Naive thymus-derived CD4-positive, alpha-beta T cell (primary cell): Measurements from ENCODE around the gene EED. TPM values are rescaled to one million over a fixed set of nuclear protein-coding genes. Genes with fewer than 3 reads are reported as not detected.
"Not testable (repeated sequence)": the region's sequence is repeated elsewhere in the genome, so short reads cannot be mapped to it uniquely, and the experiment has no call there.

Source experiments
- ATAC-seq: fragments of 150-1000 bp; cut with Tn5 transposase; 2 replicates; pipeline ENCODE4 v1.10.0; 2021; ENCODE audit warnings: mild to moderate bottlenecking, moderate library complexity
- CTCF ChIA-PET: fragments of 350-600 bp; sonication (Branson Sonifier 250); formaldehyde crosslinking; loops from one replicate; lab custom pipeline; 2021; ENCODE audit warnings: antibody characterized with exemption; lab: Charles Lee
- POLR2A ChIA-PET: fragments of 350-600 bp; sonication (Branson Sonifier 250); formaldehyde crosslinking; loops from one replicate; lab custom pipeline; 2021; ENCODE audit warnings: antibody characterized with exemption, inconsistent platforms; lab: Charles Lee
- DNase-seq, 9 donors: peaks; one replicate each; pipeline versions ENCODE4 v3.0.0 to v3.0.0-alpha.2; 2020 to 2022; ENCODE audit warnings: mixed read lengths in 1 of 9
- H3K27ac ChIP-seq: one replicate; pipeline ENCODE4 v1.7.0; 2013; ENCODE audit warnings: mild to moderate bottlenecking, low read depth, low read length, moderate library complexity
- H3K27me3 ChIP-seq, 2 donors: one replicate each; pipeline ENCODE4 v1.7.0; 2013; ENCODE audit warnings: low read length in 2 of 2, mild to moderate bottlenecking in 2 of 2, moderate library complexity in 2 of 2; ENCODE audit not compliant: control insufficient read depth in 2 of 2, insufficient read depth in 2 of 2
- H3K36me3 ChIP-seq, 3 experiments: 1 replicate in 2 of 3; 2 replicates in 1 of 3; pipeline ENCODE4 v1.7.0; 2013; ENCODE audit warnings: low read length in 3 of 3, mild to moderate bottlenecking in 3 of 3, moderate library complexity in 1 of 3; ENCODE audit not compliant: insufficient read depth in 3 of 3, control insufficient read depth in 2 of 3
- H3K4me1 ChIP-seq, 2 donors: one replicate each; pipeline ENCODE4 v1.7.0; 2013; ENCODE audit warnings: low read length in 2 of 2, mild to moderate bottlenecking in 2 of 2, moderate library complexity in 1 of 2; ENCODE audit not compliant: control insufficient read depth in 2 of 2, insufficient read depth in 2 of 2
- H3K4me3 ChIP-seq: 2 replicates; pipeline ENCODE4 v1.7.0; 2013; ENCODE audit warnings: mild to moderate bottlenecking, low read length
- H3K9me3 ChIP-seq, 3 experiments: 1 replicate in 2 of 3; 2 replicates in 1 of 3; pipeline ENCODE4 v1.7.0; 2013; ENCODE audit warnings: low read length in 3 of 3; ENCODE audit not compliant: control insufficient read depth in 2 of 3
- H3K27ac Mint-ChIP-seq, 9 donors: one replicate each; pipeline ENCODE4 v1.8.0; 2020 to 2022; ENCODE audit warnings: mixed read lengths in 9 of 9, mild to moderate bottlenecking in 8 of 9, moderate library complexity in 5 of 9, inconsistent platforms in 2 of 9
- H3K27me3 Mint-ChIP-seq, 5 donors: one replicate each; pipeline ENCODE4 v1.8.0; 2021 to 2022; ENCODE audit warnings: mixed read lengths in 5 of 5, mild to moderate bottlenecking in 1 of 5
- H3K36me3 Mint-ChIP-seq, 5 donors: one replicate each; pipeline ENCODE4 v1.8.0; 2020 to 2022; ENCODE audit warnings: mixed read lengths in 5 of 5, mild to moderate bottlenecking in 3 of 5, inconsistent platforms in 1 of 5
- H3K4me1 Mint-ChIP-seq, 7 donors: one replicate each; pipeline ENCODE4 v1.8.0; 2020 to 2022; ENCODE audit warnings: mixed read lengths in 7 of 7, mild to moderate bottlenecking in 3 of 7, inconsistent platforms in 1 of 7
- H3K4me3 Mint-ChIP-seq, 10 donors: one replicate each; pipeline ENCODE4 v1.8.0; 2020 to 2022; ENCODE audit warnings: mild to moderate bottlenecking in 10 of 10, mixed read lengths in 10 of 10, moderate library complexity in 6 of 10, inconsistent platforms in 2 of 10
- H3K9me3 Mint-ChIP-seq, 11 donors: one replicate each; pipeline ENCODE4 v1.8.0; 2020 to 2022; ENCODE audit warnings: mixed read lengths in 11 of 11, mild to moderate bottlenecking in 4 of 11, inconsistent platforms in 1 of 11, moderate library complexity in 1 of 11
- intact Hi-C, 2 donors: fragments of 100-400 bp; cut with micrococcal nuclease; formaldehyde crosslinking; loops; one replicate each; pipeline ENCODE4 v1.15.1; 2023
- polyA plus RNA-seq, 2 donors: library from polyadenylated mRNA; unstranded; fragments of 300-500 nt; fragmentation: Illumina TruSeq; gene quantifications; one replicate each; pipeline ENCODE4 v1.2.3, GENCODE V29; 2021
- total RNA-seq, 6 experiments: library from RNA in 5 of 6; stranded (reverse) in 5 of 6; gene quantifications; 1 replicate in 5 of 6; 2 replicates in 1 of 6; pipeline ENCODE4 v1.2.3 and lab custom pipeline; 2021 to 2026

The EED gene
- total and polyA plus RNA-seq, 7 experiments from 2014 or later, result 15.3 to 62.4 (median 23.4) TPM

DNA sequence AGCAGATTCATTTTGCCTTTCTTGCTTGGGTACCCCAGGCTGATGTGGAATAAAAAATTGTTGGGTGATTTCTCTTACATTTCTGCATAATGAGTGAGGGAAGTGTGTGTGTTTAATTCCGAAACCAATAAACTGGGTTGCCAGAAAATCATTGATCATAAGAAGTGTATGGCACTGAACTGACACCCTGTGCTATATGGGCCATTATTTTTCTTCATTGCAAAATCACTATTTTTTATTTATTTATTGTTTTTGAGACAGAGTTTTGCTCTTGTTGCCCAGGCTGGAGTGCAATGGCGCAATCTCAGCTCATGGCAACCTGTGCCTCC lies 42.9 kb downstream of the EED start:
- no peaks in the 10 kb centered on the region for H3K27me3 Mint-ChIP-seq
- Histone ChIP-seq H3K27ac (no peak overlapping the region), H3K4me1 (peaks cover 0 to 17% of the 10 kb centered on the region in 2 donors), H3K27me3 (no peaks in the 10 kb centered on the region), H3K4me3 (no peak overlapping the region), H3K36me3 (peaks cover 0 to 5% (median 0%) of the 10 kb centered on the region in 3 experiments), H3K9me3 (no peaks in the 10 kb centered on the region)
- no peaks in the 10 kb centered on the region for H3K9me3 Mint-ChIP-seq
- peaks cover 0 to 20% (median 0%) of the 10 kb centered on the region in 5 donors for H3K36me3 Mint-ChIP-seq
- ChIA-PET POLR2A (no interaction called here), CTCF (no interaction called here)
- H3K4me3 Mint-ChIP-seq, result peak overlapping the region in 1 of 10 donors; percentile 72
- intact Hi-C loops, result loop anchor here in 1 of 2 donors (1.0 to 5.0 kb wide), 4 partner anchors 42 to 460 kb away; no protein-coding TSS in a partner anchor
- DNase-seq (no peak), ATAC-seq (no peak)
- H3K4me1 Mint-ChIP-seq, result peaks cover 5 to 53% (median 11%) of the 10 kb centered on the region in 7 donors
- peak overlapping the region in 4 of 9 donors; percentile 6 to 86 (median 42) for H3K27ac Mint-ChIP-seq

DNA sequence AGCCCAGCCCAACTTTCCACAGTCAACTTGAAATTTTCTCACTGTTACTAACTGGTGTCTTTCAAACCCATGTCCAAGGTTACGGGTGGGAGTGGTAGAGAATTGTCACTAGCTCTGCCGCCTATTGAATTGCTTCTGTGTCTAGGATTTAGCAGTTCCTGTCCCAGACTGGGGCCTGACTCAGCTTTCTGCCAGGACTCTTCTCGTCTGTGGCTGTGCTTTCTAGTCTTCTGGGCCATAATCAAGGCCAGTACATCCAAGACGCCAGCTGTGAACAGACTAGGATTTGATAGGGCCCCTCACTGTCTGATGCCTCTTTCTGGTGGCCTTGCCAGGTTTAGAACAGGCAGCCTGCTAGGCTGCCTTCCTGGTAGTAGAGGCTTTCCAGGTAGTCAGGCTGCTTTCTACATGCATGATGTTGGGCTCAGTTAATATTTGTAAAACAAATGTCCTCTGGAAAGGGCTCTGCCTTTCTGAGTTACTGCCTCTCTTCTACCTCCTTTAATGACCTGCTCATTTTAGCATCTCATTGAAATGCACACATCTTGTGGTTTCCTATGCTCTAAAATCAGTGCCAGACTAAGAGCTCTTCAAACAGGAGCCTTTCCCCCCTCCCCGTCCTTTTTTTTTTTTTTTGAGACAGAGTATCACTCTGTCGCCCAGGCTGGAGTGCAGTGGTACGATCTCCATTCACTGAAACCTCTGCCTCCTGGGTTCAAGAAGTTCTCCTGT lies 44.4 kb downstream of the EED start:
- peaks cover 5 to 56% (median 11%) of the 10 kb centered on the region in 7 donors for H3K4me1 Mint-ChIP-seq
- peaks cover 0 to 5% (median 0%) of the 10 kb centered on the region in 3 experiments for H3K36me3 ChIP-seq
- H3K36me3 Mint-ChIP-seq, result peaks cover 0 to 13% (median 0%) of the 10 kb centered on the region in 5 donors
- H3K27ac Mint-ChIP-seq, result peak overlapping the region in 3 of 9 donors; percentile 10 to 38 (median 11)
- H3K4me3 Mint-ChIP-seq, result no peak overlapping the region
- no peaks in the 10 kb centered on the region for H3K27me3 Mint-ChIP-seq
- H3K9me3 Mint-ChIP-seq, result no peaks in the 10 kb centered on the region
- H3K4me1 ChIP-seq, result peaks cover 0 to 27% of the 10 kb centered on the region in 2 donors
- intact Hi-C loops, result loop anchor here in 1 of 2 donors (5.0 kb wide), 1 partner anchor 87 kb away; no protein-coding TSS in a partner anchor
- no peaks in the 10 kb centered on the region for H3K27me3 ChIP-seq
- no peak for DNase-seq
- ATAC-seq, result no peak
- H3K27ac ChIP-seq, result no peak overlapping the region
- H3K9me3 ChIP-seq, result no peaks in the 10 kb centered on the region
- CTCF ChIA-PET, result interaction anchor here (0.9 to 1.6 kb wide), 2 partner anchors 245 to 434 kb away, joined by 3 to 4 read pairs; partner anchors contain the start of gene CCDC83
- POLR2A ChIA-PET, result interaction anchor here (0.7 to 1.0 kb wide), 2 partner anchors 214 to 274 kb away, joined by 3 to 4 read pairs; no protein-coding TSS in a partner anchor
- no peak overlapping the region for H3K4me3 ChIP-seq

- not testable (repeated sequence) for H3K9me3 ChIP-seq, H3K4me3 ChIP-seq, ATAC-seq, H3K27me3 Mint-ChIP-seq, DNase-seq, H3K36me3 ChIP-seq, H3K4me3 Mint-ChIP-seq, H3K27ac Mint-ChIP-seq, H3K36me3 Mint-ChIP-seq, H3K27ac ChIP-seq, H3K9me3 Mint-ChIP-seq, H3K27me3 ChIP-seq
- H3K4me1 Mint-ChIP-seq, result peaks cover 5 to 57% (median 11%) of the 10 kb centered on the region in 7 donors
- POLR2A ChIA-PET, result interaction anchor here (0.7 kb wide), 1 partner anchor 215 kb away, joined by 4 read pairs; no protein-coding TSS in a partner anchor
- CTCF ChIA-PET, result interaction anchor here (0.9 to 1.6 kb wide), 2 partner anchors 246 to 435 kb away, joined by 3 to 4 read pairs; partner anchors contain the start of gene CCDC83
- intact Hi-C loops, result loop anchor here (5.0 to 10.0 kb wide), 2 partner anchors 87 to 1905 kb away; no protein-coding TSS in a partner anchor
- peaks cover 0 to 27% of the 10 kb centered on the region in 2 donors for H3K4me1 ChIP-seq
Measured at GRCh38 chr11:86289508-86290280, 45.1 kb downstream of the EED start.

GRCh38 chr11:86291466-86292262 lies 47.1 kb downstream of the EED start:
- Mint-ChIP-seq H3K4me3 (peak overlapping the region in 1 of 10 donors; percentile 23), H3K27ac (peak overlapping the region in 1 of 9 donors; percentile 35), H3K9me3 (peaks cover 0 to 1% (median 0%) of the 10 kb centered on the region in 11 donors), H3K27me3 (no peaks in the 10 kb centered on the region), H3K36me3 (peaks cover 0 to 7% (median 0%) of the 10 kb centered on the region in 5 donors), H3K4me1 (peaks cover 5 to 47% (median 9%) of the 10 kb centered on the region in 7 donors)
- H3K4me3 ChIP-seq, result no peak overlapping the region
- POLR2A ChIA-PET, result no interaction called here
- intact Hi-C loops, result loop anchor here (1.0 to 10.0 kb wide), 7 partner anchors 46 to 1907 kb away; partner anchors contain the start of gene CCDC83 (in 2 of the 2)
- H3K27me3 ChIP-seq, result no peaks in the 10 kb centered on the region
- H3K36me3 ChIP-seq, result no peaks in the 10 kb centered on the region
- H3K4me1 ChIP-seq, result peaks cover 0 to 27% of the 10 kb centered on the region in 2 donors
- CTCF ChIA-PET, result interaction anchor here (0.6 to 1.8 kb wide), 6 partner anchors 9 to 437 kb away, joined by 3 to 11 read pairs (median 3); partner anchors contain the start of gene CCDC83
- H3K27ac ChIP-seq, result no peak overlapping the region
- no peaks in the 10 kb centered on the region for H3K9me3 ChIP-seq
- ATAC-seq, result peak; percentile 76
- DNase-seq, result peak; percentile 11 to 63 (median 49)

DNA sequence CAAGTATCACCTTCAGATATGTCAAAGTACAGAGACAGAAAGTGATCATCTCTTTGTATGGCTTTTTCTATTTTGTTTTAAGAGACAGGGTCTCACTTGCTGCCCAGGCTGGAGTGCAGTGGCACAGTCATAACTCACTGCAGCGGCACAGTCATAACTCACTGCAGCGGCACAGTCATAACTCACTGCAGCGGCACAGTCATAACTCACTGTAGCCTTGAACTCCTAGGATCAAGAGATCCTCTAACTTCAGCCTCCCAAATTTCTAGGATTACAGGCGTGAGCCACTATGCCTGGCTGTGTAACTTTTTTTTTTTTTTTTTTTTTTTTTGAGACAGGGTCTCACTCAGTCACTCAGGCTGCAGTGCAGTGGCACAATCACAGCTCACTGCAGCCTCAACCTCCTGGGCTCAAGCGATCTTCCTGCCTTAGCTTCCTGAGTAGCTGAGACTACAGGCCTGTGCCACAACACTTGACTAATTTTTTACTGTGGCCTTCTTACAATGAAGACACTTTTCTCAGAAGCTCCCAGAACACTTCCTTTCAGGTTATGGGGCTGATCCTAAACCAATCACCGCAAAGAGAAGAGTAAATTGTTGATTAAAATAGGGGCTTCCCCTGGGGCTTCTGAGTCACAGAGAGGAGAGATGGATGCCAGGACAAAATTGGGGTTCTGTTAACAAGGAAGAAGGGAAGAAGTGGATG lies 48.5 kb downstream of the EED start:
- Histone ChIP-seq H3K36me3 (no peaks in the 10 kb centered on the region), H3K4me1 (peaks cover 0 to 20% of the 10 kb centered on the region in 2 donors), H3K27me3 (no peaks in the 10 kb centered on the region), H3K27ac (no peak overlapping the region), H3K9me3 (no peaks in the 10 kb centered on the region), H3K4me3 (no peak overlapping the region)
- Mint-ChIP-seq H3K4me1 (peaks cover 0 to 41% (median 4%) of the 10 kb centered on the region in 7 donors), H3K36me3 (peaks cover 0 to 5% (median 0%) of the 10 kb centered on the region in 5 donors), H3K27ac (peak overlapping the region in 2 of 9 donors; percentile 25 to 74), H3K27me3 (no peaks in the 10 kb centered on the region), H3K4me3 (peak overlapping the region in 1 of 10 donors; percentile 2), H3K9me3 (peaks cover 0 to 1% (median 0%) of the 10 kb centered on the region in 11 donors)
- ATAC-seq (no peak), DNase-seq (no peak)
- intact Hi-C loops, result loop anchor here (1.0 to 10.0 kb wide), 8 partner anchors 9 to 1908 kb away; partner anchors contain the start of genes CCDC83 (in 2 of the 2) and HIKESHI (in 1 of the 2)
- ChIA-PET POLR2A (no interaction called here), CTCF (interaction anchor here (1.1 kb wide), 1 partner anchor 25 kb away, joined by 3 read pairs; no protein-coding TSS in a partner anchor)
